Right lobe of liver (tissue), 6 donors: ENCODE measurements around the gene KCNMA1. TPM values are rescaled to one million over a fixed set of nuclear protein-coding genes. Genes with fewer than 3 reads are reported as not detected.
A peak's percentile ranks its signal among the peaks of the same experiment; 100 is the strongest.

Source experiments
- ATAC-seq, 4 donors: fragments of 200-7000 bp; cut with Tn5 transposase; one replicate each; pipeline ENCODE4 v1.9.1; 2020; ENCODE audit warnings: mild to moderate bottlenecking in 4 of 4, moderate library complexity in 4 of 4
- DNase-seq, 3 donors: peaks; one replicate each; pipeline ENCODE4 v3.0.0-alpha.2; 2020
- H3K27ac ChIP-seq, 3 donors: fragments of 200-600 bp; one replicate each; pipeline ENCODE4 v1.8.0; 2022
- H3K27me3 ChIP-seq, 2 donors: fragments of 200-600 bp; one replicate each; pipeline ENCODE4 v1.8.0; 2022
- H3K36me3 ChIP-seq, 4 donors: fragments of 200-600 bp; sonication (generic) in 1 of 4; one replicate each; pipeline versions ENCODE4 v1.5.1 to v1.8.0; 2017 to 2022; ENCODE audit warnings: control low read depth in 1 of 4
- H3K4me1 ChIP-seq, 4 donors: fragments of 200-600 bp; sonication (generic) in 1 of 4; one replicate each; pipeline versions ENCODE4 v1.5.1 to v1.8.0; 2017 to 2022; ENCODE audit warnings: control low read depth in 1 of 4
- H3K4me3 ChIP-seq, 3 donors: fragments of 200-600 bp; one replicate each; pipeline ENCODE4 v1.8.0; 2022
- H3K9me3 ChIP-seq, 4 donors: fragments of 200-600 bp; sonication (generic) in 1 of 4; one replicate each; pipeline versions ENCODE4 v1.5.1 to v1.8.0; 2017 to 2022; ENCODE audit warnings: control low read depth in 1 of 4
- POLR2A ChIP-seq: fragments of 450-650 bp; IDR thresholded peaks from one replicate; pipeline ENCODE4 v1.6.1; 2017; ENCODE audit warnings: antibody characterized with exemption, mild to moderate bottlenecking
- WGBS: methylation state at CpG from one replicate; pipeline ENCODE4 v1.1.6; 2018; ENCODE audit warnings: low coverage, low lambda C conversion rate; ENCODE audit not compliant: insufficient coverage; ENCODE audit errors: missing lambda C conversion rate; 5-methylcytosine and 5-hydroxymethylcytosine counted together
- intact Hi-C, 2 donors: fragments of 100-400 bp; cut with DNase I; formaldehyde crosslinking; loops; one replicate each; pipeline versions ENCODE4 v1.11.2 to v1.14.1; 2022
- total RNA-seq, 6 experiments: library from RNA; depleted of rRNA in 2 of 6; stranded (reverse); fragments of >200 nt in 2 of 6; fragmentation: NEBNext Ultra II Directional in 3 of 6; extraction: Animal tissue kit (Norgen Biotek cat#: 25700) in 3 of 6; gene quantifications; one replicate each; pipeline versions ENCODE4 v1.1.0 to v1.2.4, GENCODE V29; 2016 to 2023
- TF ChIP-seq, protein P1 (sequence below), 4 donors: fragments of 200-600 bp in 3 of 4; fragments of 450-650 bp in 1 of 4; IDR thresholded peaks; one replicate each; pipeline versions ENCODE4 v1.5.1 to v1.8.0; 2016 to 2022; ENCODE audit warnings: antibody characterized with exemption in 4 of 4, mild to moderate bottlenecking in 2 of 4
- donor health status: DM: no; HTN: yes; CAD: no.
- donor health status: DM: no; HTN: no; CAD: no.
- donor health status: DM: no; HTN: no; CAD: no.
- donor health status: DM: no; HTN: yes; CAD: no.
- donor health status: DM: no; HTN: yes; CAD: no.

The KCNMA1 gene
- total RNA-seq, 6 experiments from 2014 or later, result 5.7 to 48.0 (median 15.1) TPM

DNA sequence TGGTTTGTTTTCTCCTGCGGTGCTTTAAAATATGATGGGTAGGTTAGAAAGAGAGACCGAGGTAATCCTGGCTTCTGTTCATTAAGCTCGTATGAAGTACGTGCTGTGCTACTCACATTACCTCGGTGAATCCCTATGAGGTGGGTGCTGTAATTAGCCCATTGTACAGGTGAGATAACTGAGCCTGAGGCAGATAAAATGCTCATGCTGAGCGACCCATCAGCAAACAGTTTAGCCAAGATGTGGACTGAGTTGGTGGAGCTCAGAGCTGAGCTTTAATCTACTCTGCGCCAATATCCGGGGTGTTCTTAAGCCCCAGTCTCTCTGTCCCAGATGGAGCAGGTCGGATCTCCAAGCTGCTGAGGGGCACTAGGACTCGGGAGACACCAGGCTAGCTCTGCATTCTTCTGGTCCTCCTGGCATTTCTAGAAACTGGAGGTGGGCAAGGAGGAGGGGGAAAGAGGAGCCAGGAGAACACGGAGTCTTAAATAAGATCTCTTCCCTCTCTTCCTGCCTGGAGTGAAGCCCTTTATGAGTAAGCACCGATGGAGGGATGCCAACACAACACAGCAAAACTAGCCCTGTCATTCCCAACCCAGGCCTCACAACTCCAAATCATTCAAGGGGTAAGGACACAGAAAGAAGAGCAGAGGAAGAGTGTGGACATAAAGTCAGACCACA, 458.5 kb downstream of the KCNMA1 start:
- no peak for DNase-seq
- H3K9me3 ChIP-seq, result no peaks in the 10 kb centered on the region
- WGBS, result 78% methylated on average over 9 of the region's 12 CpGs
- peaks cover 0 to 5% (median 0%) of the 10 kb centered on the region in 4 donors for H3K4me1 ChIP-seq
- no peaks in the 10 kb centered on the region for H3K27me3 ChIP-seq
- no peaks in the 10 kb centered on the region for H3K36me3 ChIP-seq
- intact Hi-C loops, result no loop called here
- no peak overlapping the region for H3K4me3 ChIP-seq
- ATAC-seq, result peak in 1 of 4 donors; percentile 55
- H3K27ac ChIP-seq, result no peak overlapping the region
- TF ChIP-seq, protein P1, sequence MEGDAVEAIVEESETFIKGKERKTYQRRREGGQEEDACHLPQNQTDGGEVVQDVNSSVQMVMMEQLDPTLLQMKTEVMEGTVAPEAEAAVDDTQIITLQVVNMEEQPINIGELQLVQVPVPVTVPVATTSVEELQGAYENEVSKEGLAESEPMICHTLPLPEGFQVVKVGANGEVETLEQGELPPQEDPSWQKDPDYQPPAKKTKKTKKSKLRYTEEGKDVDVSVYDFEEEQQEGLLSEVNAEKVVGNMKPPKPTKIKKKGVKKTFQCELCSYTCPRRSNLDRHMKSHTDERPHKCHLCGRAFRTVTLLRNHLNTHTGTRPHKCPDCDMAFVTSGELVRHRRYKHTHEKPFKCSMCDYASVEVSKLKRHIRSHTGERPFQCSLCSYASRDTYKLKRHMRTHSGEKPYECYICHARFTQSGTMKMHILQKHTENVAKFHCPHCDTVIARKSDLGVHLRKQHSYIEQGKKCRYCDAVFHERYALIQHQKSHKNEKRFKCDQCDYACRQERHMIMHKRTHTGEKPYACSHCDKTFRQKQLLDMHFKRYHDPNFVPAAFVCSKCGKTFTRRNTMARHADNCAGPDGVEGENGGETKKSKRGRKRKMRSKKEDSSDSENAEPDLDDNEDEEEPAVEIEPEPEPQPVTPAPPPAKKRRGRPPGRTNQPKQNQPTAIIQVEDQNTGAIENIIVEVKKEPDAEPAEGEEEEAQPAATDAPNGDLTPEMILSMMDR (IDR thresholded peaks at IDR 0.05), result no peak
- TF ChIP-seq POLR2A, result no peak

DNA sequence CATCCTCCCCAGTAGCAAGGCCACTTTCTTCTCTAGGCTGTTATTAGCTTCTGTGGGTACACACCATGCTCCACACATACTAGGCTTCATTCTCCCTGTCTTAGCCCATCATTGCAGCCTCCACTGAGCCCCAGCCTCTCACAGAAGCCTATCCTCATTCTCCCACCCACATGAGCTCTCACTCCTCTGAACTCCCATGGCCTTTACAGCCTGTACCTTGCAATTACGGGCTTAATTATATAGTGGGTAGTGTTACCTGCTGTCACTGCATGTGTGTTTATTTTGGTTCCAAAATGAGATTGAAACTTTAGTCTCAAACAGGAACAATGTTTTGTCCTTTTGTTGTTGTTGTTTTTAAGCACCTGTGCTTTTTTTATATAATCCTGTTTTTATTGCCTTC, 460.0 kb downstream of the KCNMA1 start:
- no peak for DNase-seq
- no peak for ATAC-seq
- Histone ChIP-seq H3K27ac (no peak overlapping the region), H3K4me3 (no peak overlapping the region), H3K9me3 (no peaks in the 10 kb centered on the region), H3K27me3 (no peaks in the 10 kb centered on the region), H3K4me1 (no peaks in the 10 kb centered on the region), H3K36me3 (no peaks in the 10 kb centered on the region)
- TF ChIP-seq POLR2A, result no peak
- TF ChIP-seq, protein P1 (IDR thresholded peaks at IDR 0.05), result no peak
- intact Hi-C loops, result no loop called here
- WGBS, result 55% methylated on average over 1 of the region's 1 CpG

DNA sequence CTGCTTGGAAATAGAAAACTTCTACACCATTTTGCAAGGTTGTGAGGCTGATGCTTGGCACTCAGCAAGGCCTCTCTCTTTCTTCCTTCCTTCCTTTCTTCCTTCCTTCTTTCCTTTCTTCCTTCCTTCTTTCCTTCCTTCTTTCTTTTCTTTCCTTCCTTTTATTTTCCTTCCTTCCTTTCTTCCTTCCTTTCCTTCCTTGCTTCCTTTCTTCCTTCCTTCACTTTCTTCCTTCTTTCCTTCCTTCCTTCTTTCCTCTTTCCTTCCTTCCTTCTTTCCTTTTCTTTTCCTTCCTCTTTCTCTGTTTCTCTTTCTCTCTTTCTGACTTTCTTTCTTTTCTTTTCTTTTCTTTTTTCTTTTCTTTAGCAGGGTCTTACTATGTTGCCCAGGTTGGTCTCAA, 460.4 kb downstream of the KCNMA1 start:
- no peak for DNase-seq
- intact Hi-C loops, result no loop called here
- TF ChIP-seq, protein P1 (IDR thresholded peaks at IDR 0.05), result no peak
- no peak for TF ChIP-seq POLR2A

DNA sequence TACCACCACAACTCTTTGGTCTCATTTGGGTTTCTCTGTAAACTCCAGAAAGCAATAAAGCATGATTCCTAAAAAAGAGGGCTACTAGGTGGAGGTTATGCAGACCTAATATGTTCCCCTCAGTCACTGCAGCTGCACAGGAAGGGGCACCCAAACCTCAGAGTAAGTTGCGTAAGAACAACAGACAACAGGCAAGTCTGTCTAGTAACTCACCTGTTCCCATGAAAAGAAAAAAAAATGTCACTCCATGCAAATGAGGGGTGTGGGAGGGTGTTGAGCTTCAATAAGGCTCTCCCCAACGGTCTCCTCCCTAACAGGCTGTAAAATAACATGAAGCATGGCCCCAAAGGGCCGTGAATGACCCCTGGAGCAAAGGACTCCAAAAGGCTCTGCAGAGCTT, 461.4 kb downstream of the KCNMA1 start:
- DNase-seq (no peak), ATAC-seq (no peak)
- TF ChIP-seq, protein P1 (IDR thresholded peaks at IDR 0.05), result no peak
- no peak for TF ChIP-seq POLR2A
- Histone ChIP-seq H3K4me3 (no peak overlapping the region), H3K4me1 (no peaks in the 10 kb centered on the region), H3K9me3 (no peaks in the 10 kb centered on the region), H3K36me3 (no peaks in the 10 kb centered on the region), H3K27me3 (no peaks in the 10 kb centered on the region), H3K27ac (no peak overlapping the region)
- intact Hi-C loops, result no loop called here
- 64% methylated on average over 2 of the region's 3 CpGs for WGBS

More for the DNA sequence above, 460.4 kb downstream of the KCNMA1 start:
- Histone ChIP-seq H3K27me3 (no peaks in the 10 kb centered on the region), H3K36me3 (no peaks in the 10 kb centered on the region), H3K4me3 (no peak overlapping the region), H3K4me1 (no peaks in the 10 kb centered on the region), H3K9me3 (no peaks in the 10 kb centered on the region), H3K27ac (no peak overlapping the region)
- no peak for ATAC-seq
